Activated CD4-positive, alpha-beta memory T cell treated with anti-CD3 and anti-CD28 coated beads for 36 hours (primary cell): Measurements from ENCODE around the gene GUCA1A. TPM values are rescaled to one million over a fixed set of nuclear protein-coding genes. Genes with fewer than 3 reads are reported as not detected.
"Not testable (repeated sequence)": the region's sequence is repeated elsewhere in the genome, so short reads cannot be mapped to it uniquely, and the experiment has no call there.

ENCODE experiments used
- CTCF ChIA-PET: fragments of 350-600 bp; sonication (Branson Sonifier 250); formaldehyde crosslinking; loops from one replicate; lab custom pipeline; 2021; ENCODE audit warnings: antibody characterized with exemption, inconsistent platforms; lab: Charles Lee
- POLR2A ChIA-PET: fragments of 350-600 bp; sonication (Branson Sonifier 250); formaldehyde crosslinking; loops from one replicate; lab custom pipeline; 2021; ENCODE audit warnings: antibody characterized with exemption; lab: Charles Lee
- DNase-seq: peaks from one replicate; pipeline ENCODE4 v3.0.0-alpha.2; 2020
- H3K27ac Mint-ChIP-seq: one replicate; pipeline ENCODE4 v1.8.0; 2021; ENCODE audit warnings: mixed read lengths
- H3K27me3 Mint-ChIP-seq: one replicate; pipeline ENCODE4 v1.8.0; 2021; ENCODE audit warnings: mixed read lengths
- H3K36me3 Mint-ChIP-seq: one replicate; pipeline ENCODE4 v1.8.0; 2021; ENCODE audit warnings: mixed read lengths
- H3K4me1 Mint-ChIP-seq: one replicate; pipeline ENCODE4 v1.8.0; 2021; ENCODE audit warnings: low read depth, mixed read lengths
- H3K4me3 Mint-ChIP-seq: one replicate; pipeline ENCODE4 v1.8.0; 2021; ENCODE audit warnings: mild to moderate bottlenecking, mixed read lengths
- H3K9me3 Mint-ChIP-seq: one replicate; pipeline ENCODE4 v1.8.0; 2021; ENCODE audit warnings: mixed read lengths
- intact Hi-C: fragments of 100-400 bp; cut with micrococcal nuclease; formaldehyde crosslinking; loops from one replicate; pipeline ENCODE4 v1.15.1; 2023
- total RNA-seq, 2 experiments: library from RNA; stranded (reverse); gene quantifications; one replicate each; pipeline ENCODE4 v1.2.3, GENCODE V29; 2021

The GUCA1A gene
- total RNA-seq, 2 experiments from 2014 or later, result not detected

DNA sequence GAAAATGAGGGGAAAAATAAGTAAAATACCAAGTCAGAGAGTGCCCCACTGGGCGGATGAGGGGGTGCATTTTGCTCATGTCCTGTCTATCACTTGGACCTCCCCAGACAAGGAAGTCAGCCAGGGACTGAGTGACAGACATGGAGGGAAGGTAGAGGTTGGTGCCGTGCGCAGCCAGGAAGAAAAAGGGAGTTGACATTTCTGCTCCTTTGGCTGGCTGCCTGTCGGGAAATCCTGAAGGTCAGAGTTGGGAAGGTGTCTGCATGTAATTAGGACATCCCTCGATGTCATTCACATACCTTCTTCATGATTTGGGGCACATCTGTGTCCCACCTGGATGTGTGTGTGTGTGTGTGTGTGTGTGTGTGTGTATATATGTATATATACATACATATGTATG, 8.9 kb downstream of the GUCA1A start:
- ChIA-PET CTCF (no interaction called here), POLR2A (interaction anchor here (0.6 kb wide), 1 partner anchor 276 kb away, joined by 3 read pairs; no protein-coding TSS in a partner anchor)
- intact Hi-C loops, result no loop called here
- DNase-seq, result no peak
- Mint-ChIP-seq H3K4me3 (no peak overlapping the region), H3K27ac (no peak overlapping the region), H3K4me1 (peaks cover 5% of the 10 kb centered on the region), H3K36me3 (no peaks in the 10 kb centered on the region), H3K9me3 (no peaks in the 10 kb centered on the region), H3K27me3 (peaks cover 2% of the 10 kb centered on the region)

DNA sequence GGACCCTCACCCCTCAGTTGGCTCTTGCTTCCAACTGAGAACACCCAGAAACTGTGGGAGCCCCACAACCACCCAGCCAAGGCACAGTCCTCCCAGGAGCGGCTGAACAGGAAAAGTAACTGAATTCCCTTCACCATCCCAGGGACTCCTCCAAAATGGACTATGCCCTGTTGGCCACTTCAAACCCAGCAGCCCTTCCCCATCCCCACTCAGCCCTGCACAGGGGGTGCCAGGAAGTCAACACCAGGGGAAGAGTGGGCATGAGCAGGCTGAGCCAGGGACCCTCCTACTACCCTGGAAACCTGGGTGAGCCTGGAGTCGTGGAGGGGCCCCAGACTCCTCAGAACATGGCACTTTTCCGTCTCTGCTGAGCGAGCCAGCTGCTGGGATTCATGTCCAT, 11.3 kb downstream of the GUCA1A start:
- Mint-ChIP-seq H3K27ac (no peak overlapping the region), H3K9me3 (no peaks in the 10 kb centered on the region), H3K4me1 (peaks cover 5% of the 10 kb centered on the region), H3K4me3 (no peak overlapping the region), H3K27me3 (peaks cover 2% of the 10 kb centered on the region), H3K36me3 (no peaks in the 10 kb centered on the region)
- intact Hi-C loops, result no loop called here
- DNase-seq, result no peak
- CTCF ChIA-PET, result interaction anchor here (1.1 kb wide), 1 partner anchor 363 kb away, joined by 4 read pairs; no protein-coding TSS in a partner anchor
- POLR2A ChIA-PET, result no interaction called here

DNA sequence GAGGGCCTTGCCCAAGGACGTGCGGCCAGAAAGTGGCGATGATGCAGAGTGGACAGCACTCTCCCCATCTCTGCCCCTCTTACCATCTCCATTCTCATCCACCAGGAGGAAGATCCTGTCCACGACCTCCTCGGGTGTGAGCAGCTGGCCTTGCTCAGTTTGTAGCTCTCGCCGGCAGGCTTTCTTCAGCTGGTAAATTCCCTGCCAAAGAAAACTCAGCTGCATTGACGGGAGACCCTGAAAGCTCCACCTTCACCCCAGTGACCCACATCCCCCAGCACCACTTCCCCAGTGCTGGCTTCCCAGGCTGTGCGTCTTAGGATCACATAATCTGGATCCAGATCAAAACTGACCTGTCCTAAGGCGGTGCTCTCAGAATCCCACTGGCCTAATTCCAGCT, 12.4 kb downstream of the GUCA1A start:
- Mint-ChIP-seq H3K4me3 (no peak overlapping the region), H3K9me3 (no peaks in the 10 kb centered on the region), H3K27ac (no peak overlapping the region), H3K36me3 (no peaks in the 10 kb centered on the region), H3K4me1 (no peaks in the 10 kb centered on the region), H3K27me3 (no peaks in the 10 kb centered on the region)
- intact Hi-C loops, result no loop called here
- no peak for DNase-seq
- ChIA-PET CTCF (interaction anchor here (1.0 to 1.1 kb wide), 2 partner anchors 17 to 362 kb away, joined by 3 to 4 read pairs; no protein-coding TSS in a partner anchor), POLR2A (interaction anchor here (0.6 kb wide), 1 partner anchor 187 kb away, joined by 3 read pairs; no protein-coding TSS in a partner anchor)

DNA sequence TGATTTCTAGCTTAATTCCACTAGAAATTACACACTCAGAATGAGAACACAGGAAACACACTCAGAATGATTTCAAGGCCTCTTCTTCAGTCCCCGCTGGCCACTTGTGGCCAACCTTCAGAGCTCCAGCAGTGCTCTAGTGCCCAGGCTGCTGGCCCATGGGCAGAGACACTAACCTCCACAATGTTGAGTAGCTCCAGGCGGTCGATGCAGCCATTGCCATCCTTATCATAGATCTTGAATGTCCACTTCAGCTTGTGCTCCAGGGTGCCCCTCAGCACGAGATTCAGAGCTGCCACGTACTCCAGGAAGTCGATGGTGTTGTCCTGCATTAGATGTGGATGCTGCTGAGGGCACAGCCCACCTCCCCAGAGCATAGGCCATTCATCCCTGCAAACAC, 15.2 kb downstream of the GUCA1A start:
- H3K9me3 Mint-ChIP-seq, result no peaks in the 10 kb centered on the region
- no peaks in the 10 kb centered on the region for H3K27me3 Mint-ChIP-seq
- H3K27ac Mint-ChIP-seq, result no peak overlapping the region
- H3K36me3 Mint-ChIP-seq, result no peaks in the 10 kb centered on the region
- no peak for DNase-seq
- H3K4me3 Mint-ChIP-seq, result no peak overlapping the region
- intact Hi-C loops, result no loop called here
- ChIA-PET POLR2A (interaction anchor here (0.8 kb wide), 1 partner anchor 9 kb away, joined by 3 read pairs; no protein-coding TSS in a partner anchor), CTCF (interaction anchor here (1.2 kb wide), 1 partner anchor 359 kb away, joined by 6 read pairs; no protein-coding TSS in a partner anchor)
- no peaks in the 10 kb centered on the region for H3K4me1 Mint-ChIP-seq

DNA sequence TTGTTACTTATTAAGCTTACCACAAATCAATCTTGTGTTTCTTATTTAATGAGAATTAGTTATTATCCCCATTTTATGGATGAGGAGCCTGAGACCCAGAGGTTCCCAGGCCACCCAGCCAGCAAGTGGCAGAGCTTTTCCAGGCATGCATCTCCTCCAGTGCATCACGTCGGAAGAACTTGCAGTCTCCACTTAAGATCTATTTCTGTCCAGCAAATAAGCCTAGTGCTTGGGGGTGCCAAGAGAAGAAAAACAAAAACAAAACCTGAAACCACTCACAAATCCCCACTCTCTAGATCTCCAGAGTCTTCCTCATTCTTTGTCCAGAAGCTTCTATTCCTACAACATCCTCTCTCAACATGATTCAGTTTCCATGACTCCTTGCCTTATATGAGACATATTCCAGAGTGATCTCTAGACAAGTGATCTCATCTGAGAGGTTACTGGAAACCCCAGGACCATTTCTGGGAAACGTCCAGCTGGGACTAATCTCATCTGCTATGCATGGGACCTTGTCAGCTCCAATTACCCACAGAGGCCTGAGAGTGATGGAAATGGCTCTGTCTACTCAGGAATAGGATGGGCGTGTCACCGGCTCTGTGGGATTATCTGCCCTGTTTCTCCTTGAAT, 17.5 kb downstream of the GUCA1A start:
- intact Hi-C loops, result no loop called here
- H3K4me3 Mint-ChIP-seq, result no peak overlapping the region
- no peaks in the 10 kb centered on the region for H3K4me1 Mint-ChIP-seq
- no peak overlapping the region for H3K27ac Mint-ChIP-seq
- no peaks in the 10 kb centered on the region for H3K27me3 Mint-ChIP-seq
- POLR2A ChIA-PET, result no interaction called here
- H3K9me3 Mint-ChIP-seq, result no peaks in the 10 kb centered on the region
- DNase-seq, result no peak
- CTCF ChIA-PET, result interaction anchor here (2.0 kb wide), 1 partner anchor 24 kb away, joined by 7 read pairs; no protein-coding TSS in a partner anchor
- no peaks in the 10 kb centered on the region for H3K36me3 Mint-ChIP-seq

DNA sequence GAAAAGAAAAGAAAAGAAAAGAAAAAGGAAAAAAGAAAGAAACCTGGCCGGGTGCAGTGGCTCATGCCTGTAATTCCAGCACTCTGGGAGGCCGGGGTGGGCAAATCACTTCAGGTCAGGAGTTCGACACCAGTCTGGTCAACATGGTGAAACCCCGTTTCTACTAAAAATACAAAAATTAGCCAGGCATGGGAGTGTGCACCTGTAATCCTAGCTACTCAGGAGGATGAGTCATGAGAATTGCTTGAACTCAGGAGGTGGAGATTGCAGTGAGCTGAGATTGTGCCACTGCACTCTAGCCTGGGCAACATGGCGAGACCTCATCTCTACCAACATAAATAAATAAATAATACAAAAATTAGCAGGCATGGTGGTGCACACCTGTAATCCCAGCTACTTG, 19.2 kb downstream of the GUCA1A start:
- H3K9me3 Mint-ChIP-seq, POLR2A ChIA-PET: not testable (repeated sequence)
- CTCF ChIA-PET, result interaction anchor here (0.7 kb wide), 1 partner anchor 416 kb away, joined by 3 read pairs; no protein-coding TSS in a partner anchor

DNA sequence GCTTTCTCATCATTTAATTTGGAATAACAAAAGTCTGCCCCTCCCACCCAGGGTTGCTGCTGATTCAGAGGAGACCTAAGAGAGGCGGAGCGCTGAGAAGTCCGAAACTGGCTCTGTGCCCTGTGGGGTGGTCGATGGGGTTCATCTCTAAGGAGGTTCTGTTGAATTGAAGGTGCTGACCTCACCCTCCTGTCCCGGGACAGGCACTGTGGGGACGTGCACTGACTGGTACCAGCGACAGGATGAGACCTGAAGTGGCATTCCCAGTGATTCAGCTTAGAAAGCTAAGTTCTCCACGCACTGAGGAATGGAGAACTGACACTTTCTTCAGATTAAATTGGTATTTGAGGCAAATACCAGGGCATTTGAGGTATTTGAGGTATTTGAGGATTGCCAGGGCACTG, 20.3 kb downstream of the GUCA1A start:
- H3K36me3 Mint-ChIP-seq, result no peaks in the 10 kb centered on the region
- H3K27me3 Mint-ChIP-seq, result no peaks in the 10 kb centered on the region
- ChIA-PET CTCF (interaction anchor here (1.0 to 1.6 kb wide), 2 partner anchors 21 to 57 kb away, joined by 4 read pairs; no protein-coding TSS in a partner anchor), POLR2A (no interaction called here)
- H3K9me3 Mint-ChIP-seq, result no peaks in the 10 kb centered on the region
- H3K4me1 Mint-ChIP-seq, result no peaks in the 10 kb centered on the region
- intact Hi-C loops, result no loop called here
- no peak overlapping the region for H3K27ac Mint-ChIP-seq
- H3K4me3 Mint-ChIP-seq, result no peak overlapping the region
- no peak for DNase-seq

More for the DNA sequence above, 19.2 kb downstream of the GUCA1A start:
- H3K27ac Mint-ChIP-seq, H3K27me3 Mint-ChIP-seq, H3K4me1 Mint-ChIP-seq, H3K36me3 Mint-ChIP-seq, intact Hi-C loops, DNase-seq, H3K4me3 Mint-ChIP-seq: not testable (repeated sequence)

DNA sequence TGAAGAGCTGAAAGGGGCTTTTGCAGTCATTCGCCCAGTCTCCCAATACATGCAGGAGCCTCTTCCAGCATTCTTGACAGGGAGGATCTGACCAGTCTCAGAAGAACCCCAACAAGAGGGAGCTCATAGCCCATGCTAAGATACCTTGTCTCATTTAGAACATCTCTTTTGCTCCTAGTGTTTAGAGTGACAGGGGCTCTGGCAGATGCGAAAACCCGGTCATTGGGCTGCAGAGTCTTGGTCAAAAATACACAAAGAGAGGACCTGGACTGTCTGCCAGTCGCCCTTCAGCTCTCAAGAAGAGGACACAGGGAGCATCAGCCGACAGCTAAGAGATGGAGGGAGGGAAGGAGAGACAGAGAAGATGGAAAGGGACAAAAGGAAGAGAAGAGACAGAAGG, 20.9 kb downstream of the GUCA1A start:
- no peaks in the 10 kb centered on the region for H3K36me3 Mint-ChIP-seq

DNA sequence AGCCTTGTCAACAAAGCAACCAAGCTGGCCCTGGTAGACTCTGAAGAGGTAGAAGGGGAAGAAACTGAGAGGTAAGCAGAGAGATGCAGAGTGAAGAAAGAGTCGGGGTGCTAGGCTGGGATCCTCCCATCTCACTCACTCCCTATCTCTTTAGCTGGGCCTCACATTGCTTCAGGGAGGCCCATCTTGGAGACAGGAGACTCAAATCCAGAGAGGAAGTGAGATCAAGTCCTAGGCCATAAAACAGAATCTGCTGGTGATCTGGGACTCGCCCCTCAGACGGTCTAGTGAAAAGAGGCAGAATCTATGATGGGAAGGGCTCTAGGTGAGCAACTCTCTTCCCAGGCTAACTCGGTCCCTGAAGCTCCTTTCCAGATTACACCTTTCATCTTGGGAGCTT, 22.3 kb downstream of the GUCA1A start:
- ChIA-PET CTCF (no interaction called here), POLR2A (no interaction called here)
- Mint-ChIP-seq H3K4me3 (no peak overlapping the region), H3K27me3 (no peaks in the 10 kb centered on the region), H3K9me3 (peaks cover 3% of the 10 kb centered on the region), H3K4me1 (peaks cover 2% of the 10 kb centered on the region), H3K27ac (no peak overlapping the region), H3K36me3 (peaks cover 11% of the 10 kb centered on the region)
- intact Hi-C loops, result no loop called here
- no peak for DNase-seq

More for the DNA sequence above, 20.9 kb downstream of the GUCA1A start:
- CTCF ChIA-PET, result interaction anchor here (1.0 to 1.6 kb wide), 2 partner anchors 21 to 57 kb away, joined by 4 read pairs; no protein-coding TSS in a partner anchor
- intact Hi-C loops, result no loop called here
- no peak for DNase-seq
- POLR2A ChIA-PET, result no interaction called here
- H3K4me1 Mint-ChIP-seq, result no peaks in the 10 kb centered on the region
- no peaks in the 10 kb centered on the region for H3K9me3 Mint-ChIP-seq
- no peaks in the 10 kb centered on the region for H3K27me3 Mint-ChIP-seq
- no peak overlapping the region for H3K27ac Mint-ChIP-seq
- H3K4me3 Mint-ChIP-seq, result no peak overlapping the region

DNA sequence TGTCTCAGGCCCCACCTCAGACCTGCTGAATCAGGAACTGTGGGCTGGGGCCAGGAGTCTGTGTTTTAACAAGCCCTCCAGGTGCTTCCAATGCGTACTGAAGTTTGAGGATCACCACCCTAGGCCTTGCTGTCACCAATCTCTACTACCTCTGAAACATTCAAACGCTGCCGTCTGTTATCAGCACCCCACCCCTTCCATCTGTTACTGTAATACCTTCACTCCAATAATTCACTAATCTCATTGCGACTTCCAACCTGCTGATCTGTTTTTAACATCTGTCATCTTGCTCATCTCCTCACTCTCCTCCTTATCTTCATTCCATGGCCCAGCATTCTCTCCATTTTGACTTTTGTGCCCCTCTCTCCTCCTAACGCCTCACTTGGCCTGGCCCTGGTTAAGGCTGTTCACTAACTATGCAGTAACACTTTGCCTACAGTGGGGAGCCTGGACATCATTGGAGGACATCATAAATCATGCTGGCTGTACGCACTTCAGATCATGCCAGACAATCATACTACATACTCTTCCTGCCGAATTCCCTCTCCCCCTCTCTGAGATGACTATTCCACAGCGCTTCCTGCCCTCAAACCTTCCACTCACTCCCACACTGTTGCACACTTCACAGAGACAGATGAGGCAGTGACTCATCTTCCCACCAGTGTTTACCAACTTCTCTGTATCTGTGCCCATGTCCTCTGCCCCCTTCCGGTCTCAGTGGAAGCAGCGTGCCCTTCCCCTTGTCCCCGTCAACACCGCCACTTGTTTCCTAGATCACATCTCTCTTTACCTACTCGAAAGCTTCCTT, 24.6 kb downstream of the GUCA1A start:
- ChIA-PET CTCF (no interaction called here), POLR2A (no interaction called here)
- H3K27me3 Mint-ChIP-seq, result no peaks in the 10 kb centered on the region
- H3K4me1 Mint-ChIP-seq, result peaks cover 2% of the 10 kb centered on the region
- H3K4me3 Mint-ChIP-seq, result no peak overlapping the region
- peaks cover 3% of the 10 kb centered on the region for H3K9me3 Mint-ChIP-seq
- peaks cover 21% of the 10 kb centered on the region for H3K36me3 Mint-ChIP-seq
- peak; percentile 54 for DNase-seq
- intact Hi-C loops, result no loop called here
- H3K27ac Mint-ChIP-seq, result no peak overlapping the region

DNA sequence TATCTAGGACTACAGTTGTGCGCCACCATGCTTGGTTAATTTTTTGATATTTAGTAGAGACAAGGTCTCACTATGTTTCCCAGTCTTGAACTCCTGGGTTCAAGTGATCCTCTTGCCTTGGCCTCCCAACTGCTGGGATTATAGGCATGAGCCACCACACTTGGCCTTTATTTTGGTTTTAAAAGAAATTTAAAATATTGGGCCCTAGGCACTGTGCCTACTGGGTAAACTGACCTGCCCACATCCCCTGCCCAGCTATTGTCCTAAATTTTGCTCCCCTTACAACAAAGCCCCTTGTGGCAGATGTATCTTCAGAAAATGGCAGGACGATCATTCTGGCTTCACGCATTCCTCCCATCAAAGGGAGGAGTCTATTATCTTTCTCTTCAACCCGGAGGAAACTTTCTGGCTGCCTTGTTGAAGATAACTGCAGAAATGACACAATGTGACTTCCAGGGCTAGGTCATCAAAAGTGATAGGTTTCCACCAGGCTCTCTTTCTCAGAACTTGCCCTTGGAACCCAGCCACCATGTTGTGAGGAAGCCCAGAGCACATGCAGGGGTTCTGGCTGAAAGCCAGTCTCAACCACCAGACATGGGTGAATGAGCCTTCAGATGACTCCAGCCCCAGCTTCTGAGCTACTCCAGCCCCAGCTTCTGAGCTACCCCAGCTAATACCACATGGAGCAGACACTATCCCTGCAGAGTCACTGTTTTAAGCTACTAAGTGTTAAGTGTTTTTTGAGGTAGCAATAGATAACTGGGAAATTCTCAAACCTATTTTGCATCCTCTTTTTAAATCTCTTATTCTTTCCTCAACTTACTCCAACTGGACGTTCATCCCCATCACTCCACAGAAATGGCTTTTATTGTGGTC, 26.2 kb downstream of the GUCA1A start:
- Mint-ChIP-seq H3K4me1 (peaks cover 2% of the 10 kb centered on the region), H3K4me3 (no peak overlapping the region), H3K27me3 (no peaks in the 10 kb centered on the region), H3K9me3 (peaks cover 3% of the 10 kb centered on the region), H3K27ac (no peak overlapping the region), H3K36me3 (peaks cover 21% of the 10 kb centered on the region)
- DNase-seq, result no peak
- POLR2A ChIA-PET, result interaction anchor here (0.7 to 0.8 kb wide), 2 partner anchors 111 to 254 kb away, joined by 3 read pairs; no protein-coding TSS in a partner anchor
- CTCF ChIA-PET, result interaction anchor here (1.3 to 2.9 kb wide), 2 partner anchors 15 to 95 kb away, joined by 4 to 12 read pairs; no protein-coding TSS in a partner anchor
- intact Hi-C loops, result no loop called here
